NCI-H2227 treated with DMSO at 0.1 percent for 48 hours (cell line): ENCODE measurements around the gene CARD19.
"Not testable (repeated sequence)": the region's sequence is repeated elsewhere in the genome, so short reads cannot be mapped to it uniquely, and the experiment has no call there.

Source experiments
- DNase-seq: peaks from one replicate; lab custom pipeline; 2025; lab: John Stamatoyannopoulos, UW

CARD19 gene

DNA sequence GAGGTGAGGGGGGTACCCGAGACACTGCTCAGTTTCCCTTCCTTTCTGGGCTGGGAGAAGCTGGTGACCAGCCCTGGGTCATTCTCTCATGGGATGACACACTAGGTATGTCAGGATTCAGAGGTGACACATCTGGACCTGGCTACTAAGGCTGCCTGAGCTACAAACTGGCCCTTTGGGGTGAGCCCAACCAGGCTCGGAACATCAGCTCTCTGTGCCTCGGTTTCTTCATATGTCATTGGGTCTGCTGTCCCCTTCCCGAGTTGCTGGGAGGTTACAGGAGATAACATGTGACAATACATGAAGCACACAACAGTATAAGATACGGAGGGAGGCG is 11.8 kb downstream of the CARD19 start:
- DNase-seq, result no peak

DNA sequence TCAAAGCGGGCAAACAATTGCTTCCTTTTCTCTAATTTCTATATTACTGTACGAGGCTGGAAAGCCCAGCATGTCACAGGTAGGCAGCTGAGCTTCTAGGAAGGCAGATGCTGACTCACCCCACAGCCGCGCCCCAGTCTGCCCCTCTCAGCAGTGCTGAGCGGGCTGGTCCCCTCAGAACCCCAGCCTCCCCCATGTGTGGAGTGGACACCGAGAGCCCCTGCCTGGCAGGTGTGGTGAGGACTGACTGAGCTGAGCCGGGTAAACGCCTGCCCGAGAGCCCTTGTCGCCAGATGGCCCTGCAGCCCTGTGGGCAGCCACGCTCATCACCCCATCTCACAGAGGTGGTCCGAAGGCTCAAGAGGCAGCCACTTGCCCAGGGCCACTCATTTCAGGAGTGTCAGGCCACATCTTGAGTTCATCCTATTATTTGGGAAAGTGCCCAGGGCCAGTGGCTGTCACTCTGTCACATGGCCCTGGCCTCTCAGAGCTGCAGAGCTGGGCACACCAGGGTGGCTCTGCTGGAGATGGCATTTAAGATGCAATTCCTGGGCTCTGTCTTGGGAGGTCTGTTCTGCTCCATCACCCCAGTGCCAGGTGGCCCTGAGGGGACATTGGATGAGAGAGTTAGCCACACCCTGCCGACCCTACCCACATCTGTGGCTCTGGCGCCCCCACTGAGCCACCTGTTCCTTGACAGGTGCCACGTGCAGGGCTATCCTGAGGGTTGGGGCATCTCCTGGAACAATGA is 12.4 kb downstream of the CARD19 start:
- no peak for DNase-seq

DNA sequence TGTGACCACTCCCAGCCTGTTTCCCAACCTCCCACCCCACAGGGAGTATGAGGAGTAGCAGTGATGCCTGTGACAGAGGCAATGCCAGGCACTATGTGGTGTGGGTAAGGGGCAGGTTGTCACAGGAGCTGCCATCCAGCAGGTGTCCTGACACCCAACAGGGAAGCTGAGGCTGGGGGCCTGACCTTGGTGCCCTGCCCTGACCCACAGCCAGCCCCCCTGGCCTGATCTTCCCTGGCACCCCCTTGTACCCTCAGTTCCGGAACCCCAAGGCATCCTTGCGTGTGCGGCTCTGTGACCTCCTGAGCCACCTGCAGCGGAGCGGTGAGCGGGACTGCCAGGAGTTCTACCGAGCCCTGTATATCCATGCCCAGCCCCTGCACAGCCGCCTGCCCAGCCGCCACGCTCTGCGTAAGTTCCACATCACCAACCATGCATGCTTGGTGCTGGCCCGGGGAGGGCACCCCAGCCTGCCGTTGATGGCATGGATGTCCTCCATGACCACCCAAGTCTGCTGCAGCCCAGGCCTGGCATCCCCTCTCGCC is 14.4 kb downstream of the CARD19 start:
- no peak for DNase-seq

DNA sequence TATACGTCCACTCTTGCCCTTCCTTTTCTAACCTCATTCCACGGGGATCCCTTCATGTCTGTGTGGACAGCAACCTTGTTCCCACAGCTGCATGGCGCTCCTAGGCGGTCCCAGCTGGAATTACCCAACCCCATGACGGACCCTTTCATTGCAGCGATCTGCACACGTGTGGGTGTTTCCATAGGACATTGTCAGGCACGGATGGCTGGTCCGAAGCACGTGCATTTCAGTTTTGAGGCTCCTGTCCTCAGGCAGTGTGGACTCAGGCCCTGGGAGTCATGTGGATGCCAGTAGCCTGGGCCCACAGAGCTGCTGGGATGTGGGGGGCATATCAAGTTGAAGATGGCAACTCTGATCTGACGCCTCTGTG is 15.0 kb downstream of the CARD19 start:
- DNase-seq, result no peak

DNA sequence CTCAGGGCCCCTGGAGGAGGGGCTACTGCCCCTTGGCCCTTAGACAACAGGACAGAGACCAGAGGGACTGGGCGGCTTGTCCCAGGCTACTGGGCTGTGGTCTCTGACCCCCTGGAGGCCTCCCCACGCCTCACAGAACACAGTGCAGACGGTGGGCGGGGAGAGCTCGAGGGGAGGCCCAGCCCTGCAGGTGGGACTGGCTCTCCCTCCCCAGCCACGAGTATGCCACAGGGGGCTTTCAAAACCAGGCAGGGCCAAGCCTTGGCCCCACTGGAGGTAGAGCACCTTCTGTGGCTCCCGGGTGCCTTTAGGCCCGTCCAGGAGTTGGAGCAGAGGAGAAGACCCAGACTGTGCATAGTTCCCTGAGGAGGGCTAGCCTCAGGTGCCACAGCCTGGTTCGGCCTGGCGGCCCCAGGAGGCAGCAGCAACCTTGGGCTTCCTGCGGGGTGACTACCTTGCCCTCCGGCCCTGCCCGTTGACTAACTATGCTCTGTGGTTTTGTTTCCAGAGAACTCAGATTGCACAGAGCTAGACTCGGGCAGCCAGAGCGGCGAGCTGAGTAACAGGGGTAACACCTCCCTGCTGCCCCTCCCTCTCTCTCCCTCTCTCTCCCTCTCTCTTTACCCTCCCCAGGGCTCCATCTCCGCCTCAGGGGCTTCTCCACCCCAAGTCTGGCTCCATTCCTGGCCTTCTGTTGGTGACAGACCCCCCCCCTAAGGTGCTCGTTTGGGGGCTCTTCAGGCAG is 15.5 kb downstream of the CARD19 start:
- no peak for DNase-seq

DNA sequence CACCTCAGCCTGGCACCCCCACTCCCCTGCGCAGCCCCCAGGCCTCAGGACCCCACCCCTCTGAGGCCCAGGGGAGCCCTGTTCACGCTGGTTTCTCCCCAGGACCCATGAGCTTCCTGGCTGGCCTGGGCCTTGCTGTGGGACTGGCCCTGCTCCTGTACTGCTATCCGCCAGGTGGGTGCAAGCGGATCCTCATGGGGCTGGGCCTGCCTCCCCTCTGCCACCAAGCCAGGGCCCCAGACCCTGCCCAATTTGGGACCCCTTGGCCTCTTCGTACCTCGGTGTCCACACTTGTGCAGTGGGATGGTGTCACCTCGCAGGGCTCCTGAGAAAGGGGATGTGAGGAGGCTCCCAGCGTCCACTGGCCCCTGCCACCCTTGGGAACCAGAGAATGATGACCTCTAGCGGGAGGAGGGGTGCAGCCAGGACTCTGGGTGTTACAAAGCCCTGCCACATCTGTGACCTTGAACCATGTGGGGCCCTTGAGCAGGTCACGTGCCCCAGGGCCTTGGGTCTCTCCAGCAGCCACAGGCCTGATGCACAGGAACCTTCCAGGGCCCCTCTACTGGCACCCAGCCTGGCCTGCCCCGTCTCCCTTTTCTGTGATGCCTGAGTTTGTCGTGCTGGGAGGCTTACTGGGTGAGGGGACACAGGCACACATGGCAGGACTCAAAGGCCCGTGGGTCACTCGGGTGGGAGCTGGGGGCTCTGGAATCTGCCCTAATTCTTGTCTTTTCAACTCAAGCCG is 16.3 kb downstream of the CARD19 start:
- no peak for DNase-seq

DNA sequence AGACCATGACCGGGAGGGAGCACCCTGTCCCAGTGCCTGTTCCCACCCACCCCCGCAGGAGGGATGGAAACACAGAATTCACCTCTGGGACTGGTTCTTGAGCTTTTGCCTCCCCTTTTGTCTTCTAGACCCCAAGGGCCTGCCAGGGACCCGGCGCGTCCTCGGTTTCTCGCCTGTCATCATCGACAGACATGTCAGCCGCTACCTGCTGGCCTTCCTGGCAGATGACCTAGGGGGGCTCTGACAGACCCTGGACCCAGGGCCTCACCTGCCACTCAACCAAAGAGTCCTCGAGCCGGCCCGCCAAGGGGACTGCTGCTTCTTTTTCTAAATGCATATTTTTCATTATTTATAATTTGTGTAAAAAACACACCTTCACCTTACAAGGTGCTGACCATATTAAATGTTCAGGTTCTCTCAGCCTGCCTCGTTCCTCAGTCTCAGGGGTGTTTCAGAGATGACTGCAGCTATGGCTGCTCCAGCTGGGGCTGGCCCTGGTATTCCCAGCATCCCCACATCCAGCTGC is 16.9 kb downstream of the CARD19 start:
- DNase-seq, result no peak

DNA sequence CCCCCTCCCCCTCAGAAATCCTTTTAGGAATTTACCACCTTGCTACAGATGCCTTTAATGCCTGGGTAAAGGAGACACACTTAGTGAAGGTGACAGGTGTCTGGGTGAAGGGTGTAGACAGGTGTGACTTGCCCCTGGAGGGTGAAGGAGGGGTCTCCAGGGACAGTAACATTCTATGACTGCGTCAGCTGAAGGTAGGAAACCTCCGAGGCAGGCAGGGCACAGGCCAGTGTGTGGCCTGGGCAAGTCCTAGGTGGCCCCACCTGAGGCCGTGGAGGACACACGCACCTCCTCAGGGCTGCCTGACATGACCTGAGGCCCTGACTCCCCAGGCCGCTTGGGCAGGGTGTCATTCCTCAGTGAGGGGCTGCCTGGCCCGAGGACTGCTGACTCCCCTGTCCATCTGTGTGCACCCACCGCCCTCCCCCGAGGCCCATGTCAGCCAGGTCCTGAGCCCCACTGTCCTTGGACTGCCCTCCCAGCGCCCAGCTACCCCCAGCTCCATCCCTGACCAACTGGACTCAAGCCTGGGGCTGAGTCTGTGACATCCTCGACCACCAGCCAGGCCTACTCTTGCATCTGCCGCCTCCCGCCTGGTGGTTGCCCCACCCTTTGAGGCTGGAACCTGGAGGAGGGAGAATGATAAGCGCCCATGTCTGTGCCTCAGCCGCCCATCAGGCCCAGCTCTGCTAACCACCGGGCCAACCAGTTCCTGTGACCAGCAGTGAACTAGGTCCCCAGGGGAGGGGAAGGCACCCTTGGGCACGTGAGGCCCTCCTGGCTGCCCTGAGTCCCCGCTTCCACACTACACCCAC is 18.4 kb downstream of the CARD19 start:
- DNase-seq, result no peak

DNA sequence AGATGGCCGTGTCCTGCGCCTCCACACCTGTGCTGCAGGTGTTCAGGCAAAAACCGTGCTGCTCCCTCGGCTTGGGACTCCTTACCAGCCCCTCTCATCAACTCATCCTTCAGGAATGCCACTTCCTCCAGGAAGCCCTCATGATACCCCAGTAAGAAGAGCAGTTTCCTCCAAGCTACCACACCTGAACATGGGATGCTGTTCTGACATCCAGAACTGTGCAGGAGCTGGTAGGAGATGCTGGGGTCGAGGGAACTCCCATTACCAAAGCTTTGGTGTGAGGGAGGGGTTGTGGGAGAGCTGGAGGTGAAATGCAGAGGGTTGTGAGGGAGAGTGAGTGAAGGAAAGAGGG is 18.9 kb downstream of the CARD19 start:
- no peak for DNase-seq

DNA sequence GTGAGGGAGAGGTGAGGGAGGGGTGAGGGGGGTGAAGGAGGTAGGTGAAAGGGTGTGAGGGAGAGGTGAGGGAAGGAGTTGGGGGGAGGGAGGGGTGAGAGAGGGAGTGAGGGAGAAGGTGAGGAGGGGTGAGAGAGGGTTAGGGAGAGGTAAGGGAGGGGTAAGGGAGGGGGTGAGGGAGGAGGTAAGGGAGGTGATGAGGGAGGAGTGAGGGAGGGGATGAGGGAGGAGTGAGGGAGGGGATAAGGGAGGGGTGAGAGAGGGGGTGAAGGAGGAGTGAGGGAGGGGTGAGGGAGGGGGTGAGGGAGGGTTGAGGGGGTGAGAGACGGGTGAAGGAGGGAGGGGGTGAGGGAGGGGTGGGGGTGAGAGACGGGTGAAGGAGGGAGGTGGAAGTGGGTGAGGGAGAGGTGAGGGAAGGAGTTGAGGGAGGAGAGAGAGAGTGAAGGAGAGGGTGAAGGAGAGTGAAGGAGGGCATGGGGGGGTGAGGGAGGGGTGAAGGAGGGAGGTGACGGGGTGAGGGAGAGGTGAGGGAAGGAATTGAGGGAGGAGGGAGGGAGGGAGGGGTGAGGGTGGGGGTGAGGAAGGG is 19.6 kb downstream of the CARD19 start:
- DNase-seq, result no peak

DNA sequence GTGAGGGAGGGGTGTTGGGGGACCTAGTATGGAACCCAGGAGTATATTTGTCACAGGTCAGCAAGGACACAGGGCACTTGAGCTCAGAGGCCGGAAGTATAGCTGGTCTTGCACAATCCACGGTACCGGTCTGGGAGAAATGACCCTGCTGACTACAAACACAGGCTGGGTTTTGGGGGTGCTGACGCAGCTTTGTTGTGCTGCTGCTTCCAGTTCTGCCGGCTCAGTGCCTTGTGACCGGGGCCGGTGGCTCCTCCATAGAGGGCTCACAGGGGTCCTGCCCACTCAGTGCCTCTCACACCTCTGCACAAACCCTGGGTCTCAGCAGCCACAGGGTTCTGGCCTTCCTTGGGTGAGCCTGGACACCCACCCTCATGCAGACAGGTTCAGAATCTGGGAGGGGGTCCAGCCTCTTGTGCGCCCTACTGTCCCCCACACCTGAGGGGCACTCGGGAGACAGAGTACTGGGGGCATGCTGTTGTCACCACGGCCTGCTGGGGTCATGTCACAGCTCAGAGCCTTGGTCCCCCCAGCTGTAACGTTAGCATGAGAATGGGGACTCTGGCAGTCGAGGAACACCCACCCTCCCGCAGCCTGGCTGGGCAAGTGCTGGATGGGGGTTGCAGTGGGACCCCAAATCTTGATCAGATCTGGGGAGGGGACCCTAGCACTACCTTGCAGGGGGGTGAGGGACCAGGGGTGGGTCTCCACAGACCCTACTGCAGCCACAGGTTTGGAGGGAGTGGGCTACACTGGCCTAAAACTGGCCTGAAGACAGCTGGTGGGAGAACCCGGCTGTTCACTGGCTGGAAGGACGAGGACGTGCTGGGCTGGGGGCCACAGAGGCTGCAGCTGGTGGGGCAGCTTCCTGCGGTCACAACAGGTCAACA is 20.3 kb downstream of the CARD19 start:
- no peak for DNase-seq

DNA sequence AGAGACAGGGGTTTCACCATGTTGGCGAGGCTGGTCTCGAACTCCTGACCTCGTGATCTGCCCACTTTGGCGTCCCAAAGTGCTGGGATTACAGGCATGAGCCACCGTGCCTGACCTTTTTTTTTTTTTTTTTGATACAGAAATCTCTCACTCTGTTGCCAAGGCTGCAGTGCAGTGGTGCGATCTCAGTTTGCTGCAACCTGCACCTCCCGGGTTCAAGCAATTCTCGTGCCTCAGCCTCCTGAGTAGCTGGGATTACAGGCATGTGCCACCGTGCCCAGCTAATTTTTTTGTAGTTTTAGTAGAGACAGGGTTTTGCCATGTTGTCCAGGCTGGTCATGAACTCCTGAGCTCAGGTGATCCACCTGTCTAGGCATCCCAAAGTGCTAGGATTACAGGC is 21.5 kb downstream of the CARD19 start:
- not testable (repeated sequence) for DNase-seq

DNA sequence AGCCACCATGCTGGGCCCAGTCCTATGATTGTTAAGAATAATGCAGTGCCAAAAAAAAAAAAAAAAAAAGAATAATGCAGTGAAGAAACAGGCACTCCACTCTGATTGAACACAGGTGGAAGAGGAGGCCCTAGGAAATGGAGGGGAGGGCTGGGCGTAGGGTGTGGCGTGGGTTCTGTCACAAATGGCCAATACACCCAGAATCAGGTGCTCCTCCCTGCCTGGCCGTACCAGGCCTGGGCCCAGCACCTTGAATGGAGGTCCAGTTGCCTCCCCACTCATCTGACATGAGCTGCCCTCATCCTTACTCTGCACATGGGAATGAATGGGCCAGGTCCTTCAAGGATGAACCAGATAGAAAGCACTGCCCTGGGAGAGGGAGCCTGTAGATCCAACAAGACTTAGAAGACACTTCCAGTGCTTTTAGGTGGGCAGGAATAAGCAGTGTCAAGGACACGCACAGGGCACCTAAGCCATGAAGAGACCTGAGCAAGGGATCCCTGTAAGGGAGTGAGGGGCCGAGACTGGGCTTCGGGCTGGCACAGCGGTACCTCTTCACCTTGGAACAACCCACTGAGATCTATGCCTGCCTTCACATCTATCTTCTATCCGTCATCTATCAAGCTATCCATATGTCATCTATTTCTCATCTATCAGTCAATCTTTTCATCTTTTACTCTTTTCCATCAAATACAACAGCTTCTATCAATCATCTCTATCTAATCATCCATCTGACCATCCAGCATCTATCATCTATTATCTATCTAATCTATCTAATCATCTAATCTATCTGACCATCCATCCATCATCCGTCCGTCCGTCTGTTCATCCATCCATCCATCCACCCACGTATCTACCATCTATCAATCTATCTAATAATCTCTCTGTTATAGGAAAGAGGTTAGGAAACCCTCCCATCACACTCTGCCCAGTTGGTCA is 22.2 kb downstream of the CARD19 start:
- no peak for DNase-seq

DNA sequence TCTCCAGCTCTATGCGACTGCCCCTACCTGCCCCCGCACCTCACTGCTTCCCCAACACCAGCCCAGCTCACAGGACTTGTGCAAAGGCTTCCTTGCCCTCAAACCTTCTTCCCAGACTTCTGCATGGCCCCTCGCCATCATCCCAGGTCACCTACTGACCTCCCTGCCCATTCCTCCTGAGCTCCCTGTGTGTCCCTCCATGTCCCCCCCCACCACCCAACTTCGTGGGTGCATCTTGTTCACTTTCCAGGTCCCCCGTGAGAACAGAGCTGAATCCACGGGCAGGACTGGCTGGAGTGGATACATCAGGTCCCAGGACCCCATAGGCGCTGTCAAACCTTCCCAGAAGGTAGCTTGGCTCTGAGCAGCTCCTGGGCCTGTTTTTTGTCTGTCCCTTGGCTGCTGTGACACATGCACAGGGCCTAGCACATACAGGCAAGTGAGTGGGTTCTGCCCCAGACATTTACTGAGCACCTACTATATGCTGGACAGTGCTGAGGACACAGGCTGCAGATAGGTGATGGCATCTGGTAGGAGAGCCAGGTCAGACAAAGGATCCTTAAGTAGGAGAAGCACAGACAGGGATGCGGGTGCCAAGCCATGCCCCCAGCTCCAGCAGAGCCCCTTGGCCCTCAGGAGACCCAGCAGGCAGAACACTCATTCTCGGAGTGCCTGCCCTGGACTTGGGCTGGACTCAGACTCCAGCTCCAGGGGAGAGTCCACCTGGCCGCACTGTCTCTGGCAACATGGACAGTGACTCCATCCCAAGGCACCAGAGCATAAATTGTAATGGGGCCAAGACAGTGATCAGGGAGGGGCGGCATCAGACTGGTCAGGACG is 23.1 kb downstream of the CARD19 start:
- DNase-seq, result no peak

DNA sequence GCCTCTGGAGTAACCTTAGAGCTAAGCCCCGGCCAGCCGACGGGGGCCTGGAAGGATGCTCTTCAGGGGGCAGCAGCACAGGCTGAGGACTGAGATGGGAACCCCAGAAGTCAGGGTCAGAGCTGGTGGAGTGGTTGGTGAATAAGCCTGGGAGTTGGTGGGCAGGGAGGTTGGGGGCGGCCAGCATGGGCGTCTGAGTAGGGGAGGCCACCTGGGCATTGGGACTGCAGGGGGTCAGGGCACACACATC is 23.6 kb downstream of the CARD19 start:
- DNase-seq, result no peak

DNA sequence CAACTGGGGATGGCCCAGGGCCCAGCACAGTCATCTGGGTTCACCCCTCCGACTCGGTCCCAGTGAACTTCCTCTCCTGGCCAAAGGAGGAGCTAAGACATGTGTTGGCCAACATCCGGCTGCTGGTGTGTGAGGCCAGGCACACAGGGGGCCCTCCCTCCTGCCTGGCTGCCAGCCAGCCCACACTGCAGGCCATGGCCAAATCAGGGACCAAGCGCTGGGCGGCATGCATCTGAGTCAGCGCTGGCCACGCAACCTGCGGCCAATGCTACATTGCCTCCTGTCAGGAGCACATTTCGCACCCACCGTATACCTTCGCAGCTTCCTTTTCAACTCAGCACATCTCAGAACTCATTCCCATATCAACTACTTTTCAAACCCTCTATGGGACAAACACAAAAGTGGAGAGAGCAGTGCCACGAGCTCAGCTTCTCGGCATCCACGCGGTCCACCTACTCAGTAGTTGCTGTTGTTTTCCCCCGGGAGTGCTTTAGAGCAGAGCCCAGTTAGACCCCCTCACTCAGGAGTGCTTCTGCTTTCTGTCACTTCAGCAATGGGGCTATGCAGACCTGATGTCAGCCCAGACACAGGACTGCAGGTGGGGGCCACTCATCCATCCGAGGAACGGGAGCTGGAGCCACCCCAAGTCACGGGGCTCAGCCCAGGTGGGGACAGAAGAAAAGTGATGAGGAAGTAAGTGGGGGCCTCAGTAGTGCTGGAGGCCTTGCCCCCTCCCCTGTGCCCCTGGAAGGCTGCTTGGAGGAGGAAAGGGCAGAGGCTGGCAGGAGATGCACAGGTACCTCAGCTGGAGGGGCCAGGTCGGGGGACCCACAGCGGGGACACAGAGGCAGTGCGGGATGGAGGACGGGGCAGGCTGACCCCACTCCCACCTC is 24.2 kb downstream of the CARD19 start:
- DNase-seq, result no peak

DNA sequence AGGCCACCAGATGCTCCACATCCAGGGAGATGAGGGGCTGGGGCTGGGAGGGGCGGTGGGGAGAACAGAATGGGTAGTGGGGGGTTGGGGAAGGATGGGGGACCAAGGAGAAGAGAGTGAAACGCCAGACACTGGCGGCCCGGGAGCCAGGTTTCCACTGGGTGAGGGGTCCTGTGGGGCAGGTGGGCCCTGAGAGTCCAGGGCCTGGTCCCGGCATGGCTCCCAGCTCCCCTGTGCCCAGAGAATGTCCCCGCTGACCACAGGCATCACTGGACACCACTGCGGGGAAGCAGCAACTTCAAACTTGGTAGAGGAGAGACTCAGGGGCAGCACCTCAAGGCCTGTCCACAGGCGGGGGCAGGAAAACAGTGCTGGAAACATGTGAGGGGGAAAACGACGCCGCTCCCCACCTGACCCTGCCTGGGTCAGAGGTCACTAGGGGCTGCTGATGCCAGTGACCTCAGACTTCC is 24.9 kb downstream of the CARD19 start:
- DNase-seq, result no peak
